D341Med (cell line): ENCODE data around the gene MAPK11.

Experiments
- DNase-seq: peaks from one replicate; pipeline ENCODE4 v3.0.0; 2012; ENCODE audit warnings: low spot score

MAPK11 gene

GRCh38 chr22:50246242-50247175 lies 23.7 kb downstream of the MAPK11 start:
- no peak for DNase-seq

DNA sequence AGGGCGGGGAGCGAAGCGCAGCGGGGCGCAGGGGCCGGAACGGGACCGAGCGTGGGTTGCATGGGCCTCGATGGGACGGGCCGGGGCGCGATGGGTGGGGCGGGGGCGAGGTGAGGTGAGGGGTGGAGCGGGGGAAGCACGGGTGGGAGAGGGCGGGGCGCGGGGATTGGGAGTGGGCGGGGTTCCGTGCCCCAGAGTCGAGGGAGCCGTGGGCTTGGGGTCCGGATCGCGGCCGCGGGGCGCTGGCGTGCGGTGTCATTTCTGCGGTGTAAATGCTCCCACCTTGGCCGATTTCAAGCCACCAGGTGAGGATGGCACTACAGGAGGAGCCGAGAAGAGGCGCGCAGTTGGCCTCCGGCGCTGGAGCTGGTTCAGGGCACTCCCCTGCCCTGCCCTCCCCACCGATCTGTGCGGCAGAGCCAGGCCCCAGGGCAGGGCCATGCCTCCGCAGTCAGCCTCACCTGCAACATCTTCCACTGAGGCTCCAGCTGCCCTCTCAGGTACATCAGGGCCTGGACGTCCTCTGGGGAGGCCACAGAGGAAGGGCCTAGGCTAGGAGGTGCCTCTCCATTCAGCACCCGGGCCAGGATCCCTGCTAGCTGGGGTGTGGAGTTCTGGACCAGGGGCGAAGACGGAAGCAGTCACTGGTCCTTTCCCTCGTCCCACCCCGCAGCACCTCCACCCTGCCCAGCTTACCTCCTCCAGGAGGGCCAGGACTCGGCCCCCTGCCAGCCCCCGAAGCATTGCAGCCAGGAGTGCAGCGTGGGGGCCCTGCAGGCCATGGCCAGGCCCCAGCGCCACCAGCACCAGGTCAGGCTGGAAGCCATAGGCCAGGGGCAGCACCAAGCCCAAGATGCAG lies 24.7 kb downstream of the MAPK11 start:
- no peak for DNase-seq

- peak; percentile 95 for DNase-seq
Observed at GRCh38 chr22:50244420-50245213, 25.6 kb downstream of the MAPK11 start, which contains the start of gene TUBGCP6. TUBGCP6 (minus strand) TSS chr22:50245023; CDS start chr22:50244459, 564 bp downstream.

GRCh38 chr22:50243685-50244419 lies 26.3 kb downstream of the MAPK11 start:
- no peak for DNase-seq

DNA sequence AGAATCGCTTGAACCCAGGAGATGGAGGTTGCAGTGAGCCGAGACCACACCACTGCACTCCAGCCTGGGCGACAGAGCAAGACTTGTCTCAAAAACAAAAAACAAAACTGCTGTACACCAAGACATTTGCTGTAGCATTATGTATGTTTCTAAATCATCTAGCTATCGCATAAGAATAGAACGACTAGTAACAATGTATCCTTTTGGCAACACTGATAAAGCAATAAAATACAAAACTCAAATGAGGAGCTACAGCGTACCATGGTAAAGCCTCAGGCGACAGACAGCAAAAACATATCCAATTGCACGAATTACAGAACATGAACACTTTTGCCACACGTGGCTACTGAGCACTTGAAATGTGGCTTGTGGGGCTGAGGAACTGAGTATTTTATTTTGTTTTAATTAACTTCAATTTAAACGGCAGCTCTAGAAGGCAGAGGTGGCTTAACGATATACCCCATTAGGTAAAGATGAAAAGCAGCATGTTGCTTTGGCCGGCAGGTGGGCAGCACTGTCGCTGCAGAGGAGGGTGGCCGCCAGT lies 27.7 kb downstream of the MAPK11 start:
- no peak for DNase-seq

GRCh38 chr22:50238755-50239154 lies 31.4 kb downstream of the MAPK11 start:
- no peak for DNase-seq

GRCh38 chr22:50236731-50237409 lies 33.3 kb downstream of the MAPK11 start:
- peak; percentile 73 for DNase-seq

GRCh38 chr22:50233223-50233622 lies 37.0 kb downstream of the MAPK11 start:
- DNase-seq: no peak

DNA sequence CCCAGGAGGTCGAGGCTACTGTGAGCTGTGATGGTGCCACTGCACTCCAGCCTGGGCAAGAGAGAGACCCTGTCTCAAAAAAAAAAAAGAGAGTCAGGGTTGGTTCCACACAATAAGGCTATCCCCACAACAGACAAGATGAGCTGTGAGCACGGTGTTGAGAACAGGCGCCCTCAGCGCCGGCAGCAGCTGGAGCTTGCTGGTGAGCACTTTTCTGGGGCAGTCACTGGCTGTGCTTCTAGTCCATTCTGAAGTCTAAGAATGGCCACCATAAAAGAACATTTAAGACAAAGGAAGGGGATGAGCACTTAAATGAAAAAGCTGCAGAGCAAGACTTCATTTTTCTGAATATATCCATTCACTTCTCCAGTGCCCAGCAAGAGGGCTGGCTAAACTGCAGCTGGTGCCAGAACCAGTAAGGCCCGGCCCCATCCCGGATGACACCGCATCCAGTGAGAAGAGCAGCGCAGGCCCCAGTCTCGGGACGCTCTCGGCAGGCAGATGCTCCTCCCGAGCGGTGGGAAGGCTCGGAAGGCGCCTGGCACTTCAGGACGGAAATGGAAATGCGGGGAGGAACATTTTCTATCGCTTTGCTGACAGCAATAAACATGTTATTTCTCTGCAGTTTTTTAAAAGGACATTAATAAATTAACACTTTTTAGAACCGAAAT lies 37.6 kb downstream of the MAPK11 start:
- DNase-seq: no peak

GRCh38 chr22:50229370-50229769 lies 40.8 kb downstream of the MAPK11 start:
- no peak for DNase-seq

DNA sequence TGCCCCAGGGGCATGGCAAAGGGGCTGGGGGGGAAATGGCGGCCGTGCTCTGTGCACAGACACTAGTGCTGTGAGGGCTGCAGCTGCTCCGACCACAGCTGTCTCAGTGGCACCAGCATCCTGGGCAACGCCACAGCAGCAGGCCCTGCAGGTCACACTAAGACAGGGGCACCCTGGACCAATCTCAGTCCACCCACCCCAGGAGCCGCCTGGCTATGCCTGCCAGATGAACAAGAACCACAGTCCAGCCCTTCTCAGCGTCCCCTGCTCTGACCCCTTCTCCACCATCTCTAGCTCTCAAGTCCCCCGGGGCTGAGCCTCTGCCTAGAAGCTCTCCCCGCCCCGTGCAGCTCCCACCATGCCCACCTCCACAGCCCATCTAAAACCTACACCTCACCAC lies 41.8 kb downstream of the MAPK11 start:
- no peak for DNase-seq

- DNase-seq: no peak
Observed at GRCh38 chr22:50227579-50228215, 42.5 kb downstream of the MAPK11 start.

DNA sequence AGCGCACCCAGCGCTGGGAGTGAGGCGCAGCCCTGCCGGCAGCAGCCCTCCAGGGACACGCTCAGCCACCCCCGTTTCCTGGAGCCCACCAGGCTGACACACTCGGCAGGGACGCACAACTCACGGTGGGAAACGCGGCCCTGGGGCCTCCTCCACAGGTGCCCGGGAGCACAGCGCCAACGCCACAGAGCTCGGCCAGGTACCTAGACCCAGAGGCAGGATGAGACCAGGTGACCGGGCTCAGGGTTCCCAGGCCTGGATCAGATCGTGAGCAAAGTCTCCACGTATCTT lies 43.4 kb downstream of the MAPK11 start:
- DNase-seq: no peak

- DNase-seq: no peak
Observed at GRCh38 chr22:50226063-50226874, 43.9 kb downstream of the MAPK11 start.

DNA sequence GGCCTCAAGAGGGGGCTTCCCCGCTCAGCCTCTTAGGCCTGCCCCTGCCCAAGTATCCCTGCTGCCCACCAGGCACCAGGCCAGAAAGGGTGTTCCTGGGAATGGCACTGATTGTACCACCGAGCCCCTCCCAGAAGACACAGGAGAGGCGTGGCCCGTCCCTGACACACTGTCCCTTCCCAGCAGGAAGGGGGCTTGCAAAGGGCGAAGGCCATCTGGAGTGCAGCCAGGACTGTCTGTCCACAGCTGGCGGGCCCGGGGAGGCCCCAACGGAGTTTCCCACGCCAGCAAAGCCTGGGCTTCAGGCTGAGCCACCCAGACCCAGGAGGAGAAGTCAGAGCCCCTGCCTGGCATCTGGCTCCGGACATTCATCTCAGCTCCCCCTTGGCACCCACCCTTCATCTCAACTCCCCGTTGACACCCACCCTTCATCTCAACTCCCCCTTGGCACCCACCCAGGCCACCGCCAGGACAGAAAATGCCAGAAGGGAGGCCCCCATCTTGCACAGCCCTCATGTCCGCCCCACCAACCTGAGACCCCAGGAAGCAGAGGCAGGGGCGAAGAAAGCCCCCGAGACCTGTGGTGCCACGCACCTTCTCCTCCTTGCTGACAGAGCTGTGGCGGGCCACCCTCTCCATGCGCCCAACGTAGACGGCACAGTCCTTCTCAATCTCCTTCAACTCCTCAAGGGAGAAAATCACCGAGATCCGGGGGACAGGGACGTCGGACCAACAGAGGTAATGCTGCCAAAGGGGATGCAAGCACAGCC lies 44.8 kb downstream of the MAPK11 start:
- no peak for DNase-seq

DNA sequence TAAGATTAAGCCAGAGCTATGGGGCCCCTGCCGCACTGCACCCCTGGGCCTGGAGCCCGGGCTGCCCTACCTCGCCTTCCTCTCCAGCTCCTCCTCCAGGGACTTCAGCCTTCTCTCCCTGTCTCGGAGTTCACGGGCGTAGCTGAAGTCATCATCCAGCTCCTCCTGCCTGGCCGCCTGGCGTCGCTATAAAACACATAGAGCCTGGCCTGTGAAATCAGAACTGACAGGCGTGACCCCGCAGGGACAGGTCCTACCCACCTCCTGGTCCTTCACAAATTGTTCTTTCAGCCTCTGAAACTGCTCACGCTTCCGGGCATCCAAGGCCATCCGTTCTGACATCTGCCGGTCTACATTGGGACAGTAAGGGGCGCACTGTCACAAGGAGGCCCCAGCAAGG lies 46.1 kb downstream of the MAPK11 start:
- no peak for DNase-seq

- no peak for DNase-seq
Observed at GRCh38 chr22:50222508-50222907, 47.7 kb downstream of the MAPK11 start.
